Smooth muscle cell of the brain vasculature (primary cell): ENCODE measurements around the gene SETD4.

ENCODE experiments used
- DNase-seq: peaks from one replicate; pipeline ENCODE4 v3.0.0-alpha.2; 2012; ENCODE audit warnings: low read depth, low spot score

SETD4 gene

DNA sequence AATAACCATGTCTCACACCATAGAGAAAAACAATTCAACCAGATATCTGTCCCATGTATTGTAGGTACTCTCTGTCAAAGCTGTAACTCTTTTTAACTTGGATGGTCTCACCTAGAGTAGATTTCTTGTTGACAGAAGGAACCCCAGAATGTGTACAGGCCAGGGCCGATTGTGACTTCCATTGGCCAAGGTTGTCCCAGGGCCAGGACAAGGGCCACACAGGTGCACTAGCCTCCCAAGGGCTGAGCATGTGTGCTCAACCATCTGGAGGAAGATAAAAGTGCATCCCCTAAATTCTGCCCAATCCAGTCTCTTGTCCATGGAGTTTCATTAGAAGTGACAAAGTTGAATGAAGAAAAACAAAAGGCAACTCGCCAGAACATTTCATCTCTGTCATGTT is 51.8 kb downstream of the SETD4 start:
- DNase-seq: no peak

DNA sequence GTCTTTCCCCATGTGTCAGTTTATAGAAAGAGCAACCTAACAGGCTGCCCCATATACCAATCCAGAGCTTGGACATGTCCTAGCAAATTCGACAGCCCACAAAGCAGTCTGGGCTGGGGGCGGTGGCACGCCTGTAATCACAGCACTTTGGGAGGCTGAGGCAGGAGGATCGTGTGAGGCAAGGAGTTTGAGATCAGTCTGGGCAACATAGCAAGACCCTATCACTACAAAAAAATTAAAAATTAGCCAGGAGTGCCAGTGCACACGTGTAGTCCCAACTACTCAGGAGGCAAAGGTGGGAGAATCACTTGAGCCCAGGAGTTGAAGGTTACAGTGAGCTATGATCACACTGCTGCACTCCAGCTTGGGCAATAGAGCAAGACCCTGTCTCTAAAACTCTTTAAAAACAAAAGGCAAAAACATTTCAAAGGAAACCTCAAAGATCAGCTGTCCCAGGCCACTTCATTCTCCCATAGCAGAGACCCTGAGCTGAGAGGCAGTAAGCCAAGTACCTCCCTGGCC is 54.4 kb downstream of the SETD4 start:
- no peak for DNase-seq

DNA sequence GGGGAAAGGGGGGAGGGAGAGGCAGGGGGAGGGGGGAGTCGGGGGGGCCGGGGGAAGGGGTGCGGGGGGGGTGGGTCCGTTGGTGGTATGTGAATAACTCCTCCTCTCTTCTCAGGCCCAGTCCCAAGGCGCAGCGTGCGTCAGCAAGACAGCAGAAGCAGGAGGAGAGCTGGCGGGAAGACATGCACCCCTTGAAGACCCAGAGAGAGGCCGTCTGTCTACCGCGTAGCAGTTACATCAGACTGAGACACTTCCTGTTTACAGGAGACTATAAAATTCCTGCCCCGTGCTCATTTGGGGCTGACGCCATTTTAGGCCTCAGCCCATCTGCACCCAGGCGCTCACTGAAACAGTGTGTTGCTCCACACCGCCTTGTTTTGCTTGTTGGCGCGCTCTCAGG is 55.3 kb downstream of the SETD4 start:
- no peak for DNase-seq

DNA sequence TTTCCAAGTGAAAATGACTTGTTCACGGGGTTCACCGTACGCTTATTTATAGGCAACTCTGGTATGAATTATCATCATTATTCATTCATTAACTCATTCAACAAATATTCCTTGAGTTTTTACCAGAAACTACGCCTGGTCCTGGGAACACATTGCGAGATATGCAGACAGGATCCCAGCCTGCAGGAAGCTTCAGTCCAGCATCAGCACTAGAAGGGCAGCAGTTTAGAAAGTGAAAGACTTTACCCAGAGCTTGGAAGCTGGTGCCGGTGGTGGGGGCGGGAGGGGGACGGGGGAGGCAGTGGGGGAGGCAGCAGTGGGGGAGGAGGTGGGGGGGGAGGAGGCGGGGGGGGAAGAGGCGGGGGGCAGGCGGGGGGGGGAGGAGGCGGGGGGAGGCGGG is 55.9 kb downstream of the SETD4 start:
- no peak for DNase-seq

DNA sequence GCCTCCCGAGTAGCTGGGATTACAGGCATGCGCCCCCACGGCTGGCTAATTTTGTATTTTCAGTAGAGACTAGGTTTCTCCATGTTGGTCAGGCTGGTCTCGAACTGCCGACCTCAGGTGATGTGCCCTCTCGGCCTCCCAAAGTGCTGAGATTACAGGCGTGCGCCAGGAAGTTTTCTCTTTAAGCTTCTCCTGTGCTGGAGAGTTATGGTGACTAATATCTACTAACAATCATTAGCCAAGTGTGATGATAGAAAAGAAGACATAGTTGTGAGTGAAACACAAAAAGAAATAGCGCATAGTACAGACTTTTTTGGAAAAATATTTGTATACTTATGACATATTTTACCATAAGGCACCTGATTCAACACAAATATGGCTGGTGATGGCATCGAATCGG is 56.5 kb downstream of the SETD4 start:
- DNase-seq: no peak

DNA sequence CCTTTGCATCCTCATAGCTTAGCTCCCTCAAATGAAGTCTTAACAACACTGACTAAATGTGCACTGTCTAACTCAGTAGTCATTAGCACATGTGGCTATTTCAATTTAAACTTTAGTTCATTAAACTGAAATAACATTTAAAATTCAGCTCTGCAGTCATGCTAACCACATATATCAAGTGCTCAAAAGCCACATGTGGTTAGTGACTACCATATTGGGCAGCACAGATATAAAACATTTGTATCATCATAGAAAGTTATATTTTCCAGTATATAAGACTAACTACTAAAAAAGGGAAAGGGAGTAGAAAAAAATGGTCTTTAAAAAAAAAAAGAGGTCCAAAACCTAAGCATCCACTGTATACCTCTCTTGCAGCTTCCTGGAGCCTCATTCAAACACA is 64.1 kb downstream of the SETD4 start:
- DNase-seq: no peak

DNA sequence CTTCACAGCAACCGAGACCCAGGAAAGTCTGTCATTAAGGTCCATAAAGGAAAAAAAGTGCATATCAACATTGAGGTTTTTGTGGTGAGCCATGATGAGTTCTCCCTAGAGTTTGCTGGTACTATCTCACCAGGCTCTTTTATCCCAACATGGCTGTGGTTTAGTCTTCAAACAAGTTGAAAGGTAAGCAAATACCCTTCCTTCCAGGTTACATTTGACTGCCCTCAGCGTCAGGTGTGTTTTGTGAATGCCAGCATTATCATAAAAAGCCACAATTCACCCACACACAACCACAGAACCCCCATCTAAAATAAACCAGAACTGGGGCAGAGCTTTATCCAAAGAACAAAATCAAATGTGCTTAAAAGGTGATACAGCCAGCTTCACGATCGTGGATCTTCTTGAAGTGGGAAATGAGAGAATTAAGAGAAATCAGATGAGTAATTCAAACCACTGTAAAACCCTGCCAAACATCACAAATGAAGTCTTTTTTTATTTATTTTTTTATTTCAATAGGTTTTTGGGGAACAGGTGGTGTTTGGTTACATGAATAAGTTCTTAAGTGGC is 64.7 kb downstream of the SETD4 start:
- DNase-seq: no peak

DNA sequence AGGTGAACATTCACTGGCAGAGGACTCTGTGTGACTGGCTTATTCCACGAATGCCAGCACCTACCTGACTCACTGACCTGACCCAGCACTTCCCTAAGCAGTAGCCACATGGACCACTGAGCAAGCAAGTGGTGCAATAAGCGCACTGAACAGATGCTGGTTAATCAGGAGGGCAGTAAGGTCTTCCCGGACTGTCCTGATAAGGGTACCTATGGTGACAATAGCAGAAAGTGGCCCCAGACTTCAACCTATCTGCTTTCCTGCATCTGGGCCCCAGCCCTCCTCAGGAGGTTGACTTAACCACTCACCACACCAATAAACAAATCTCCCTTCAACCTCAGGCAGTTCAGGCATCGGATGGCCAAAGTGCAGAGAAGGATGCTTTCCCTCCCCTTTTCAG is 65.7 kb downstream of the SETD4 start:
- no peak for DNase-seq

DNA sequence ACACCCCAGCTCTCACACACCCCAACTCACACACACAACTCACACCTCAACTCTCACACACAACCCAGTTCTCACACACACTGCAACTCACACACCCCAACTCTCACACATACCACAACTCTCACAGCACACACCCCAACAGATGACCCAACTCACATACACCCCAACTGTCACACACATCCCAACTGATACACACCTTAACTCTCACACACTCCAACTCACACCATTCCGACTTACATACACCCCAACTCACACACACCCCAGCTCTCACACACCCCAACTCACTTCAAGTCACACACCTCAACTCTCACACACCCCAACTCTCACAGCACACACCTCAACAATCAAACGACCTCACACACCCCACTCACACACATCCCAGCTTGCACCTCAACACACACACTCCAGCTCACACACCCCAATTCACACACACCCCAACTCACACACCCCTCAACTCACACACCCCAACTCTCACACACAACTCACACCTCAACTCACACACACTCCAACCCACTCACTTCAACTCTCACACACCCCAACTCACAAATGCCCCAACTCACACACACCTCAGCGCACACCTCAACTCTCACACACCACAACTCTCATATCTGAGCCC is 66.3 kb downstream of the SETD4 start:
- no peak for DNase-seq

DNA sequence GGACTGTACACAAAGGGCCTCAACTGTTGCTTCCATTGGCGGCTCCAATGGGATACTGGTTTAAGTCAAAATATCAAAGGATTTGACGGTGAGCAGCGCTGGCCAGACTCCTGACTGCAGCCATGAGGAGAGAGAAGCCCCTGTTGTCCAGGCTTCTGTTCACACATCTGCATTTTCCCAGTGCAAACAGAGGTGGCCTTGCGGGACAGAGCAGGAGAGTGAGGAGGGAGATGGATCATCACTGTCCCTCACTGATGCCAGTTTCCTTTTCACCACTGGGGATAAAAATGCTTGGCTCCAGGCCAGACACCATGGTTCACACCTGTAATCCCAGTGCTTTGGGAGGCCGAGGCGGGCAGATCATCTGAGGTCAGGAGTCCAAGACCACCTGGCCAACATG is 69.2 kb downstream of the SETD4 start:
- no peak for DNase-seq

DNA sequence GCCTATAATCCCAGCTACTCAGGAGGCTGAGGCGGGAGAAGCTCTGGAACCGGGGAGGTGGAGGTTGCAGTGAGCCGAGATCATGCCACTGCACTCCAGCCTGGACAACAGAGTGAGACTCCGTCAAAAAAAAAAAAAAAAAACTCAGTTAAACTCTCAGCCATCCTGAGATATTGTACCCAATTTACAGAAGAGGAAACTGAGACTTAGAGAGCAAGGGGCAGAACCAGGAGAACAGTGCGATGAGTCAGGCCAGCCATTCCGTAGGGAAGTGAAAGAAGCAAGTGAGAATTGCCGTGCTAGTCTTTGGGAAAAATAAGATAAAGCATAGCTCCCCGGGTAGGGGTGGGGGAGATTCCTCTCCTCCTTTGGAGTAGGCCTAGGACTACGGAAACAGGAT is 69.7 kb downstream of the SETD4 start:
- no peak for DNase-seq

DNA sequence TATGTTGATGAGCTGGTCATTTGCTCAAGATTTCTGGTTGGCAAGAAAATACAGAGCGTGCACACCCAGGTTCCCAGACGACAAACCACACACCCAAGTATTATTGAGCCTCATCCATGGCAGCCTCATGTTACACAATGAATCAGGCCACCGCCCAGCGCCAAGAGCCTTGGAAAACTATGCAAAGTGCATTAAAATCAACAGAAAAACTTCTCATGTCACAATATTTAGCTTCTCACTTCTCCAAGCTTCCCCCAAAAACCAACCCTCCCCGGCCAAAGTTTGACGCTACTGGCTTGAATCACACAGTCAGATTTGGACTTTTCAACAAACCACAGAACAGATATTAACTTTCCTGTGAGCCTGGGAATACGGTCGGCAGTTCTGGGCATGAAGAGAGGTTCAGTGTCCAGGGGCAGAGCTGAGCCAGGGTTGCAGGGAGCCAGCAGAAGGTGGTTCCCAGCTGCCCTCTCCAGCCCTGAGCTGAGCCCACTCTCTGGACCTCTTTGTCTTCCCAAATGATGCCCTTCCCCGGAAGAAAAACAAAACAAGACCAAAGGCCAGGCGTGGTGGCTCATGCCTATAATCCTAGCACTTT is 71.1 kb downstream of the SETD4 start:
- DNase-seq: no peak

DNA sequence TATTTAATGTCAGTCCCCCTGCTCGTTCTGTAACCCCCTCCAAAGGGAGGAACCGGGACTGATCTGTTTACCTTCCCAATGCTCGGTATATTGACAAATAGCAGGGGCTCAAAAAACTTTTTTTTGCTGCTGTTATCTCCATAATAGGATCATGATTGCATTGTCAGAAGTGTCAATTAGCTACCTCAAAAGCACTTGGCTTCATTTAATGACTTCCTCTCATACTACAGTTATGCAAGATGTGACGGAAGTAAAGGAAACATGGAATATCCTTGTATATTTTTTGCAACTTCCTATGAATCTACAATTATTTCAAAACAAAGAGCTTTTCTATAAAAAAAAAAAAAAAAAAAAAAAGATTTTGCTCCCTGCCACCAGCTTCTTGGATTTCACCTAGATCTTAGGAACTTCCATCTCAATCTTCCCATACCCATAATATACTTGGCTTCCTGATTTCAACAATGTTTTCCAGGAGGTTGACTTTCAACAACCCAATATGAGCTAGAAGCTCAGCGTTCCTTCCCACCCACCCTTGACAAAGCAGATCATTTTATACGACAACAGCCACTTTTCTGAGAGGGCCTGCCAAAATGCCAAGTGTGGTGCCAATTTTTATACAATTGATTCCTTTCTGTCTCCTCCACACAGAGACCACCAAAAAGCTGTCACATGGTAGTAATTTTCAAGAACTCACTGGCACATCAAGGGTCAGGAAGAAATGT is 71.7 kb downstream of the SETD4 start:
- DNase-seq: no peak

DNA sequence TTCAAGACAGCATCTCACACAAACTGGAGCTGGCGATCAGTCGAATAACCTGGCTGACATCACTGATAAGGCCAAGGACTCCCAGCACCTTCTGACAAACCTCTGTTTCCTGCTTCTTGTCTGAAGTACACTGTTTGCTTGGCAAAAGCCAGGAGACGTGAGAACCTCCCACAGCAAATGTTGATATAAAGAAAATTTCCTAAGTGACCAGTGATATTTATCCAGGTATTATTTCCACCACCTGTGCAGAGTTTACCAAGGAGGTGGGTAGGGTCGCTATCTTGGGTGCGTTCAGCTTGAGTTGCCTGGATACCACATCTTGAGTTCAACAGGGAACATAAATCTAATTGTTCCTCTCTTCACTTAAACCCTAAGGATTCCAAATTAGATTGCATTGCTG is 72.9 kb downstream of the SETD4 start:
- DNase-seq: no peak

DNA sequence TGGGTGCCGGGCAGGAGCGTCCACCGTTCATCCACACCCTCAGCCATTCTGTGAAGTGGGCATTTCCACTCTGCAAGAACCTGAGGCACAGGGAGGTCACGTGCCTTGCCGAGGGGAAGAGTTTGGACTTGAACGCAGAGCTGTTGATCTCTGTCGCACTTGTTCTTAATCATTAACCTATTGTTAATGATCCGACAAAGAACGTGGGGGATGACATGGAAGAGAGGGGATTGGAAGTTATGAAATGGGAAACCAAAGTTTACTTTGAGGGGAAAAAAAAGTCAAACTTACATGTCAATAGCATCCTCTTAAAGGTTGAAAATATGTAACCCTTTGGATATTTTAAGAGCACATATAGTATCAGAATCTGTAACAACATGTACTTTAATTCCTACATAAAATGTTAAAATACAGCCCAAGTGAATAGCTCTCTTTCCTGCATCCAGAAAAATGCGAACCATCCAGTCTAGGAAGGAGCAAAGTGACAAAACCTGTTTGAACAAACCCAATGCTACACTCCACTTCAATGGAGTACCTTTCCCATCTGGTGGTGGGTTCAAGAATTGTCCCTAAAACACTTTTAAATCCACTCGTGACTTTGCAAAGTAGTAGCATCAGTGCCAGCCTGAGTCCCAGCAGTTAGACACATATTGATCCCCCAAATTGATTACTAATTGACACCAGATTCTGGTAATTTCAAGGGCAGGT is 75.5 kb downstream of the SETD4 start:
- no peak for DNase-seq
